PC-3 (cell line): ENCODE measurements around the gene RALGPS1.

ENCODE experiments used
- EZH2 ChIP-seq: fragments of 300-600 bp; sonication (generic); IDR thresholded peaks from one replicate; pipeline ENCODE4 v1.6.1; 2017; ENCODE audit warnings: antibody characterized with exemption, mild to moderate bottlenecking, low read length; ENCODE audit not compliant: unreplicated experiment
- TF ChIP-seq, protein P1 (sequence below): fragments of 300-600 bp; sonication (generic); conservative IDR thresholded peaks from 2 replicates; pipeline ENCODE4 v1.5.1; 2017; ENCODE audit warnings: antibody characterized with exemption, low read depth, mild to moderate bottlenecking, low read length

GRCh38 chr9:127167560-127168326 lies 253.2 kb downstream of the RALGPS1 start:
- TF ChIP-seq, protein P1, sequence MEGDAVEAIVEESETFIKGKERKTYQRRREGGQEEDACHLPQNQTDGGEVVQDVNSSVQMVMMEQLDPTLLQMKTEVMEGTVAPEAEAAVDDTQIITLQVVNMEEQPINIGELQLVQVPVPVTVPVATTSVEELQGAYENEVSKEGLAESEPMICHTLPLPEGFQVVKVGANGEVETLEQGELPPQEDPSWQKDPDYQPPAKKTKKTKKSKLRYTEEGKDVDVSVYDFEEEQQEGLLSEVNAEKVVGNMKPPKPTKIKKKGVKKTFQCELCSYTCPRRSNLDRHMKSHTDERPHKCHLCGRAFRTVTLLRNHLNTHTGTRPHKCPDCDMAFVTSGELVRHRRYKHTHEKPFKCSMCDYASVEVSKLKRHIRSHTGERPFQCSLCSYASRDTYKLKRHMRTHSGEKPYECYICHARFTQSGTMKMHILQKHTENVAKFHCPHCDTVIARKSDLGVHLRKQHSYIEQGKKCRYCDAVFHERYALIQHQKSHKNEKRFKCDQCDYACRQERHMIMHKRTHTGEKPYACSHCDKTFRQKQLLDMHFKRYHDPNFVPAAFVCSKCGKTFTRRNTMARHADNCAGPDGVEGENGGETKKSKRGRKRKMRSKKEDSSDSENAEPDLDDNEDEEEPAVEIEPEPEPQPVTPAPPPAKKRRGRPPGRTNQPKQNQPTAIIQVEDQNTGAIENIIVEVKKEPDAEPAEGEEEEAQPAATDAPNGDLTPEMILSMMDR: no peak
- no peak for TF ChIP-seq EZH2
